ENCODE results near the gene STARD10. TPM values are rescaled to one million over a fixed set of nuclear protein-coding genes. Genes with fewer than 3 reads are reported as not detected.

Gene STARD10
- total RNA-seq, 1 experiment from 2014 or later: 58.4 TPM

GRCh38 chr11:72799441-72799840 lies 5.6 kb upstream of the STARD10 start (continued):
- no peak for TF ChIP-seq ZBTB33 (IDR thresholded peaks at IDR 0.05; ENCODE audit: extremely low read depth, insufficient replicate concordance, low read length)
- TF ChIP-seq YY1 (IDR thresholded peaks at IDR 0.05; ENCODE audit: extremely low read depth, insufficient replicate concordance, low read depth, low read length): no peak
- TF ChIP-seq CTCF (IDR thresholded peaks at IDR 0.05 in 2 of 3, conservative IDR thresholded peaks at IDR 0.05 in 1 of 3; ENCODE audit: borderline replicate concordance in 1 of 3, insufficient read depth in 1 of 3, low read depth in 2 of 3, low read length in 2 of 3): no peak
- TF ChIP-seq EZH2phosphoT487 (IDR thresholded peaks at IDR 0.05; ENCODE audit: borderline replicate concordance): no peak

GRCh38 chr11:72798361-72798760 lies 4.5 kb upstream of the STARD10 start:
- Histone ChIP-seq H3K27me3 (ENCODE audit: insufficient read depth, low read length) (no peaks in the 10 kb centered on the region), H3K79me2 (ENCODE audit: insufficient read depth, low read length) (no peaks in the 10 kb centered on the region), H3K9me2 (ENCODE audit: insufficient read depth) (no peaks in the 10 kb centered on the region), H4K20me1 (ENCODE audit: insufficient read depth) (no peaks in the 10 kb centered on the region), H3K36me3 (ENCODE audit: control insufficient read depth in 1 of 2, insufficient read depth in 2 of 2, low read length in 2 of 2) (no peaks in the 10 kb centered on the region), H3K9ac (ENCODE audit: low read length) (no peak overlapping the region), H3K4me2 (ENCODE audit: low read length) (no peak overlapping the region), H3K4me1 (ENCODE audit: control insufficient read depth in 1 of 2, insufficient read depth in 2 of 2, low read length in 2 of 2) (peaks cover 2 to 26% of the 10 kb centered on the region in 2 experiments; a peak in 3 of 4 replicates), H2AFZ (ENCODE audit: low read depth, low read length, poor library complexity, severe bottlenecking) (no peak overlapping the region), H3K4me3 (replicated peaks in 1 of 2; ENCODE audit: low read depth in 1 of 2, low read length in 2 of 2) (no peak overlapping the region), H3K27ac (ENCODE audit: low read depth, low read length) (no peak overlapping the region), H3K9me3 (ENCODE audit: control insufficient read depth in 1 of 2, insufficient read depth in 1 of 2, low read depth in 1 of 2, low read length in 2 of 2) (no peaks in the 10 kb centered on the region)
- DNase-seq (ENCODE audit: low read depth, low spot score) (no peak), ATAC-seq (no peak)
- ChIA-PET POLR2A (no interaction called here), CTCF (interaction anchor here (1.6 kb wide), 1 partner anchor 15 kb away, joined by 4 read pairs; no protein-coding TSS in a partner anchor), RAD21 (ENCODE audit: low non-redundant PET in 1 of 2, low total read pairs in 2 of 2, uncharacterized antibody in 2 of 2, unreplicated experiment in 2 of 2) (interaction anchor here in 1 of 2 experiments (0.6 kb wide), 1 partner anchor 12 kb away, joined by 3 read pairs; no protein-coding TSS in a partner anchor)
- intact Hi-C loops (cut with micrococcal nuclease): no loop called here
- no TSS peak for BruUV-seq (replicated peaks)
- TF ChIP-seq CBX3 (IDR thresholded peaks at IDR 0.05; ENCODE audit: low read depth) (no peak), ZFX (IDR thresholded peaks at IDR 0.05) (no peak), SIN3A (IDR thresholded peaks at IDR 0.05; ENCODE audit: low read depth) (no peak), JUND (IDR thresholded peaks at IDR 0.05) (no peak), EZH2 (IDR thresholded peaks at IDR 0.05) (no peak), FOSL1 (IDR thresholded peaks at IDR 0.05; ENCODE audit: low read depth) (no peak), SP1 (IDR thresholded peaks at IDR 0.05; ENCODE audit: low read depth) (no peak), RAD21 (IDR thresholded peaks at IDR 0.05; ENCODE audit: low read depth) (no peak), ELF1 (IDR thresholded peaks at IDR 0.05; ENCODE audit: borderline replicate concordance, low read depth) (no peak), ZBTB33 (IDR thresholded peaks at IDR 0.05; ENCODE audit: extremely low read depth, insufficient replicate concordance, low read length) (no peak), EZH2phosphoT487 (IDR thresholded peaks at IDR 0.05; ENCODE audit: borderline replicate concordance) (no peak), CTCF (IDR thresholded peaks at IDR 0.05 in 2 of 3, conservative IDR thresholded peaks at IDR 0.05 in 1 of 3; ENCODE audit: borderline replicate concordance in 1 of 3, insufficient read depth in 1 of 3, low read depth in 2 of 3, low read length in 2 of 3) (no peak), YY1 (IDR thresholded peaks at IDR 0.05; ENCODE audit: extremely low read depth, insufficient replicate concordance, low read depth, low read length) (no peak), POLR2A (IDR thresholded peaks at IDR 0.05; ENCODE audit: borderline replicate concordance, extremely low read depth, insufficient read depth, insufficient read length) (no peak), ATF3 (IDR thresholded peaks at IDR 0.05) (no peak), ZNF274 (IDR thresholded peaks at IDR 0.05; ENCODE audit: low read depth, low read length) (no peak)

All from HCT116 (cell line).